K562 (cell line): ENCODE results near the gene NFATC3. TPM values are rescaled to one million over a fixed set of nuclear protein-coding genes. Genes with fewer than 3 reads are reported as not detected.
A peak's percentile ranks its signal among the peaks of the same experiment; 100 is the strongest.

ENCODE experiments used
- ATF1 ChIP-seq, 2 experiments: fragments of 450-650 bp in 1 of 2; IDR thresholded peaks; 2 replicates each; pipeline ENCODE4 v1.6.1; 2016; ENCODE audit warnings: missing compliant biosample characterization in 1 of 2, missing genetic modification characterization in 1 of 2
- CBFA2T2 ChIP-seq: fragments of 450-650 bp; conservative IDR thresholded peaks from 2 replicates; pipeline ENCODE4 v1.6.1; 2017; ENCODE audit warnings: mild to moderate bottlenecking
- EGR1 ChIP-seq: fragments of 450-650 bp; conservative IDR thresholded peaks from 2 replicates; pipeline ENCODE4 v1.6.1; 2017; ENCODE audit warnings: mild to moderate bottlenecking
- ERF ChIP-seq: fragments of 450-650 bp; formaldehyde crosslinking; IDR thresholded peaks from 2 replicates; pipeline ENCODE4 v1.4.0; 2020; ENCODE audit warnings: mild to moderate bottlenecking, mixed read lengths
- FOSL1 ChIP-seq: fragments of 200-800 bp; sonication (Bioruptor generic); conservative IDR thresholded peaks from 2 replicates; pipeline ENCODE4 v1.6.1; 2016; ENCODE audit warnings: missing genetic modification characterization, missing compliant biosample characterization
- KDM5B ChIP-seq: fragments of 200-600 bp; sonication (generic); IDR thresholded peaks from 2 replicates; pipeline ENCODE4 v1.6.1; 2012; ENCODE audit warnings: low read depth, mild to moderate bottlenecking, moderate library complexity, low read length, control low read depth, inconsistent platforms; ENCODE audit not compliant: insufficient replicate concordance
- L3MBTL2 ChIP-seq: fragments of 450-650 bp; IDR thresholded peaks from 2 replicates; pipeline ENCODE4 v1.6.1; 2016; ENCODE audit warnings: mild to moderate bottlenecking, moderate library complexity
- MYC ChIP-seq, 2 experiments: fragments of 250-450 bp in 1 of 2; sonication (Bioruptor Pico) in 1 of 2; IDR thresholded peaks; 2 replicates each; pipeline versions ENCODE4 v1.5.1 to v1.6.1; 2012 to 2021; ENCODE audit warnings: low read depth in 2 of 2, borderline replicate concordance in 1 of 2, improper control_type of control experiment in 1 of 2, low read length in 1 of 2, mild to moderate bottlenecking in 1 of 2, moderate library complexity in 1 of 2
- PTRF ChIP-seq: fragments of 450-650 bp; IDR thresholded peaks from 2 replicates; pipeline ENCODE4 v1.6.1; 2016; ENCODE audit warnings: mild to moderate bottlenecking, missing genetic modification characterization, missing compliant biosample characterization
- SAFB ChIP-seq: fragments of 200-400 bp; formaldehyde crosslinking; IDR thresholded peaks from 2 replicates; pipeline ENCODE4 v1.6.1; 2017; ENCODE audit warnings: low read depth, low read length, borderline replicate concordance
- SIN3A ChIP-seq, 2 experiments: fragments of 150-350 bp in 1 of 2; IDR thresholded peaks; 2 replicates each; pipeline ENCODE4 v1.6.1; 2011 to 2016; ENCODE audit warnings: borderline replicate concordance in 2 of 2, low read depth in 2 of 2, low read length in 2 of 2, mild to moderate bottlenecking in 2 of 2, moderate library complexity in 2 of 2; ENCODE audit not compliant: control insufficient read depth in 1 of 2
- SMAD4 ChIP-seq: fragments of 250-450 bp; sonication (Bioruptor Pico); conservative IDR thresholded peaks from 2 replicates; pipeline ENCODE4 v1.8.0; 2021; ENCODE audit warnings: inconsistent platforms, mild to moderate bottlenecking, moderate library complexity
- TEAD2 ChIP-seq: fragments of 450-650 bp; IDR thresholded peaks from 2 replicates; pipeline ENCODE4 v1.6.1; 2016; ENCODE audit warnings: missing genetic modification characterization, control low read depth, missing compliant biosample characterization
- ZBTB1 ChIP-seq: sonication (generic); formaldehyde crosslinking; IDR thresholded peaks from 2 replicates; pipeline ENCODE4 v1.8.1; 2023; ENCODE audit warnings: missing genetic modification reagents, low read depth, mild to moderate bottlenecking, borderline replicate concordance
- ZNF143 ChIP-seq: sonication (generic); formaldehyde crosslinking; IDR thresholded peaks from 2 replicates; pipeline ENCODE4 v1.9.0; 2022; ENCODE audit warnings: mild to moderate bottlenecking, missing genetic modification reagents
- ZNF24 ChIP-seq: fragments of 450-650 bp; IDR thresholded peaks from 2 replicates; pipeline ENCODE4 v1.6.1; 2016
- ZNF592 ChIP-seq: fragments of 450-650 bp; IDR thresholded peaks from 2 replicates; pipeline ENCODE4 v1.6.1; 2017; ENCODE audit warnings: antibody characterized with exemption, mild to moderate bottlenecking
- ZNF639 ChIP-seq, 2 experiments: fragments of 200-800 bp in 1 of 2; sonication (Bioruptor generic) in 1 of 2; sonication (generic) in 1 of 2; formaldehyde crosslinking in 1 of 2; IDR thresholded peaks in 1 of 2; conservative IDR thresholded peaks in 1 of 2; 2 replicates each; pipeline versions ENCODE4 v1.5.0 to v1.6.1; 2016 to 2020; ENCODE audit warnings: missing compliant biosample characterization in 1 of 2, missing genetic modification characterization in 1 of 2, missing genetic modification reagents in 1 of 2
- polyA plus RNA-seq, 8 experiments: library from polyadenylated mRNA; depleted of rRNA in 4 of 8; stranded (reverse) in 5 of 8; unstranded in 3 of 8; fragments of >200 nt; fragmentation: Nextera tagmentation in 2 of 8; fragmentation: Illumina TruSeq in 1 of 8; extraction: Ambion mirVana in 2 of 8; extraction: Trizol in 1 of 8; gene quantifications; 2 replicates each; pipeline versions ENCODE4 v1.2.1 to v1.2.3, GENCODE V29; 2011 to 2014; ENCODE audit warnings: inconsistent platforms in 1 of 8, missing spikeins in 1 of 8
- total RNA-seq, 7 experiments: library from RNA; depleted of rRNA in 6 of 7; stranded (reverse); fragments of >200 nt in 6 of 7; fragmentation: Illumina TruSeq in 2 of 7; extraction: Trizol in 2 of 7; gene quantifications; 2 replicates each; pipeline versions ENCODE4 v1.2.1 to v1.2.3, GENCODE V29; 2011 to 2021; ENCODE audit warnings: low replicate concordance in 1 of 7

NFATC3 gene
- total and polyA plus RNA-seq, 9 of the 15 experiments (the other 6 are each of a cell fraction or from before 2014, with no cell fraction given) = 15.7 to 98.4 (median 59.4) TPM

- peak in 1 of 2 experiments; percentile 51; a peak in 2 of 4 replicates for TF ChIP-seq SIN3A (IDR thresholded peaks at IDR 0.05; ENCODE audit: borderline replicate concordance in 2 of 2, control insufficient read depth in 1 of 2, low read depth in 2 of 2, low read length in 2 of 2)
- peak; percentile 82 for TF ChIP-seq EGR1
- peak in 1 of 2 experiments; percentile 32; a peak in 1 of 4 replicates for TF ChIP-seq ZNF639 (CRISPR knock-in tag; conservative IDR thresholded peaks at IDR 0.05 in 1 of 2, IDR thresholded peaks at IDR 0.05 in 1 of 2)
- TF ChIP-seq ATF1 (CRISPR knock-in tag; IDR thresholded peaks at IDR 0.05) = no peak
- TF ChIP-seq ATF1 (tag; IDR thresholded peaks at IDR 0.05) = peak; percentile 83
- peak; percentile 99 for TF ChIP-seq SMAD4 (CRISPR knock-in tag)
- TF ChIP-seq KDM5B = peak; percentile 78
- peak; percentile 54; the same call in 1 of the 2 replicates for TF ChIP-seq ZNF24
- peak; percentile 57 for TF ChIP-seq MYC (IDR thresholded peaks at IDR 0.05; ENCODE audit: low read depth, low read length)
- TF ChIP-seq MYC (CRISPR knock-in tag; IDR thresholded peaks at IDR 0.05; ENCODE audit: borderline replicate concordance, low read depth) = peak; percentile 81
- peak; percentile 82 for TF ChIP-seq L3MBTL2
- TF ChIP-seq ZBTB1 (CRISPR knock-in tag) = peak; percentile 54; the same call in 1 of the 2 replicates
- 0 out of 2 replicates have a peak, but pooled peaks have one; percentile 4 for TF ChIP-seq CBFA2T2
- TF ChIP-seq ERF (CRISPR knock-in tag) = no peak
- TF ChIP-seq TEAD2 (tag) = no peak
- TF ChIP-seq SAFB = peak; percentile 88
- no peak for TF ChIP-seq ZNF143
- peak; percentile 72; the same call in 1 of the 2 replicates for TF ChIP-seq FOSL1
- TF ChIP-seq PTRF (tag) = no peak
- TF ChIP-seq ZNF592 = peak; percentile 64; the same call in 1 of the 2 replicates
These were observed 179.2 kb downstream of the NFATC3 start, which contains the start of gene SLC7A6 (continued) for GRCh38 chr16:68264128-68265077.
